GM11168 (cell line): ENCODE measurements around the gene CCDC124.

Experiments used
- in situ Hi-C: fragments of 300-500 bp; cut with MboI; formaldehyde crosslinking; loops from one replicate; pipeline ENCODE4 v1.12.0; 2022; ENCODE audit warnings: low sequenced_read_pairs; ENCODE audit not compliant: unreplicated experiment

The CCDC124 gene

GRCh38 chr19:17931532-17932191 lies 1.2 kb upstream of the CCDC124 start:
- in situ Hi-C loops: no loop called here

GRCh38 chr19:17933414-17934129 lies 757 bp downstream of the CCDC124 start:
- in situ Hi-C loops: no loop called here

GRCh38 chr19:17936379-17936778 lies 3.6 kb downstream of the CCDC124 start:
- in situ Hi-C loops: loop anchor here (5.0 kb wide), 1 partner anchor 66 kb away; no protein-coding TSS in a partner anchor

GRCh38 chr19:17937371-17937900 lies 4.6 kb downstream of the CCDC124 start:
- in situ Hi-C loops: loop anchor here (5.0 kb wide), 1 partner anchor 65 kb away; no protein-coding TSS in a partner anchor

- in situ Hi-C loops: loop anchor here (5.0 kb wide), 1 partner anchor 64 kb away; no protein-coding TSS in a partner anchor
These were observed 5.5 kb downstream of the CCDC124 start for GRCh38 chr19:17938092-17938845.

GRCh38 chr19:17942181-17942580 lies 9.4 kb downstream of the CCDC124 start:
- in situ Hi-C loops: no loop called here

GRCh38 chr19:17942582-17943273 lies 9.9 kb downstream of the CCDC124 start:
- in situ Hi-C loops: no loop called here

- in situ Hi-C loops: no loop called here
These were observed 10.7 kb downstream of the CCDC124 start for GRCh38 chr19:17943274-17944221.

- in situ Hi-C loops: no loop called here
These were observed 11.5 kb downstream of the CCDC124 start for GRCh38 chr19:17944301-17944700.

GRCh38 chr19:17946965-17947784 lies 14.4 kb downstream of the CCDC124 start:
- in situ Hi-C loops: no loop called here

- in situ Hi-C loops: no loop called here
These were observed 15.1 kb downstream of the CCDC124 start for GRCh38 chr19:17947815-17948513.

- in situ Hi-C loops: no loop called here
These were observed 15.7 kb downstream of the CCDC124 start for GRCh38 chr19:17948514-17948900.

GRCh38 chr19:17948931-17949930 lies 16.4 kb downstream of the CCDC124 start:
- in situ Hi-C loops: no loop called here

- in situ Hi-C loops: no loop called here
These were observed 17.1 kb downstream of the CCDC124 start for GRCh38 chr19:17949956-17950309.

GRCh38 chr19:17950310-17951156 lies 17.7 kb downstream of the CCDC124 start:
- in situ Hi-C loops: no loop called here
